Mesenchymal stem cell (in vitro differentiated cells and primary cell): ENCODE data around the gene CSK.

Experiments used
- DNase-seq: peaks from one replicate; pipeline ENCODE4 v3.0.0-alpha.2; 2013
- H2AFZ ChIP-seq: one replicate; pipeline ENCODE4 v1.6.1; 2013; ENCODE audit warnings: low read depth, mild to moderate bottlenecking, control low read depth, inconsistent platforms, low read length, moderate library complexity
- H2AK5ac ChIP-seq: 2 replicates; pipeline ENCODE4 v1.6.1; 2013; ENCODE audit warnings: low read length, moderate library complexity, mild to moderate bottlenecking, inconsistent platforms; ENCODE audit not compliant: severe bottlenecking
- H2BK120ac ChIP-seq: one replicate; pipeline ENCODE4 v1.6.1; 2013; ENCODE audit warnings: low read depth, mild to moderate bottlenecking, inconsistent platforms, low read length, moderate library complexity
- H2BK12ac ChIP-seq, 2 experiments: one replicate each; pipeline ENCODE4 v1.6.1; 2013; ENCODE audit warnings: inconsistent platforms in 2 of 2, low read length in 2 of 2, mild to moderate bottlenecking in 2 of 2, moderate library complexity in 2 of 2, control low read depth in 1 of 2
- H2BK15ac ChIP-seq: one replicate; pipeline ENCODE4 v1.6.1; 2013; ENCODE audit warnings: mild to moderate bottlenecking, low read depth, inconsistent platforms; ENCODE audit not compliant: poor library complexity, severe bottlenecking
- H2BK5ac ChIP-seq: 2 replicates; pipeline ENCODE4 v1.6.1; 2013; ENCODE audit warnings: low read depth, mild to moderate bottlenecking, low read length, control low read depth, inconsistent platforms; ENCODE audit not compliant: poor library complexity, severe bottlenecking
- H3K14ac ChIP-seq, 2 experiments: one replicate each; pipeline ENCODE4 v1.6.1; 2013; ENCODE audit warnings: inconsistent platforms in 2 of 2, low read length in 2 of 2, control low read depth in 1 of 2, mild to moderate bottlenecking in 1 of 2, moderate library complexity in 1 of 2
- H3K18ac ChIP-seq, 2 experiments: one replicate each; pipeline ENCODE4 v1.6.1; 2013; ENCODE audit warnings: inconsistent platforms in 2 of 2, low read length in 2 of 2, control low read depth in 1 of 2, low read depth in 1 of 2, mild to moderate bottlenecking in 1 of 2
- H3K23ac ChIP-seq, 2 experiments: one replicate each; pipeline ENCODE4 v1.6.1; 2013; ENCODE audit warnings: inconsistent platforms in 2 of 2, low read length in 2 of 2, mild to moderate bottlenecking in 2 of 2, moderate library complexity in 2 of 2, control low read depth in 1 of 2
- H3K27ac ChIP-seq: 2 replicates; pipeline ENCODE4 v1.5.1; 2013; ENCODE audit warnings: mild to moderate bottlenecking, moderate library complexity, low read length, control low read depth, inconsistent platforms; ENCODE audit not compliant: poor library complexity, severe bottlenecking
- H3K27me3 ChIP-seq, 2 experiments: 2 replicates each; pipeline versions ENCODE4 v1.6.1 to v1.7.0; 2013; ENCODE audit warnings: low read length in 2 of 2, mild to moderate bottlenecking in 2 of 2, moderate library complexity in 2 of 2, control low read depth in 1 of 2, inconsistent platforms in 1 of 2; ENCODE audit not compliant: control insufficient read depth in 1 of 2, insufficient read depth in 1 of 2
- H3K36me3 ChIP-seq, 2 experiments: 2 replicates each; pipeline versions ENCODE4 v1.6.1 to v1.7.0; 2013; ENCODE audit warnings: low read length in 2 of 2, control low read depth in 1 of 2, inconsistent platforms in 1 of 2, low read depth in 1 of 2, mild to moderate bottlenecking in 1 of 2; ENCODE audit not compliant: insufficient read depth in 2 of 2, control insufficient read depth in 1 of 2
- H3K4ac ChIP-seq, 2 experiments: one replicate each; pipeline ENCODE4 v1.6.1; 2013; ENCODE audit warnings: inconsistent platforms in 2 of 2, low read length in 2 of 2, mild to moderate bottlenecking in 2 of 2, moderate library complexity in 2 of 2, control low read depth in 1 of 2, low read depth in 1 of 2
- H3K4me1 ChIP-seq: 2 replicates; pipeline ENCODE4 v1.6.1; 2013; ENCODE audit warnings: low read depth, low read length, control low read depth; ENCODE audit not compliant: control insufficient read depth, insufficient read depth
- H3K4me2 ChIP-seq: 2 replicates; pipeline ENCODE4 v1.6.1; 2013; ENCODE audit warnings: low read length, mild to moderate bottlenecking, inconsistent platforms; ENCODE audit not compliant: poor library complexity, severe bottlenecking
- H3K4me3 ChIP-seq, 2 experiments: 2 replicates each; pipeline versions ENCODE4 v1.5.1 to v1.7.0; 2013; ENCODE audit warnings: low read length in 2 of 2, mild to moderate bottlenecking in 2 of 2, control low read depth in 1 of 2, low read depth in 1 of 2; ENCODE audit not compliant: insufficient read depth in 1 of 2
- H3K79me1 ChIP-seq: replicated peaks from 2 replicates; pipeline ENCODE4 v1.6.1; 2013; ENCODE audit warnings: mild to moderate bottlenecking, control low read depth, low read length, inconsistent platforms; ENCODE audit not compliant: poor library complexity, severe bottlenecking
- H3K9ac ChIP-seq: 2 replicates; pipeline ENCODE4 v1.7.0; 2013; ENCODE audit warnings: mild to moderate bottlenecking, low read length, moderate library complexity
- H3K9me3 ChIP-seq: 2 replicates; pipeline ENCODE4 v1.7.0; 2013; ENCODE audit warnings: mild to moderate bottlenecking, low read length; ENCODE audit not compliant: control insufficient read depth
- H4K8ac ChIP-seq: one replicate; pipeline ENCODE4 v1.6.1; 2013; ENCODE audit warnings: inconsistent platforms, mild to moderate bottlenecking, low read length, moderate library complexity
- H4K91ac ChIP-seq: one replicate; pipeline ENCODE4 v1.6.1; 2013; ENCODE audit warnings: mild to moderate bottlenecking, low read length, inconsistent platforms
- WGBS: methylation state at CpG from one replicate; pipeline ENCODE4 v1.1.7; 2013; ENCODE audit warnings: mixed read lengths; 5-methylcytosine and 5-hydroxymethylcytosine counted together

CSK gene

DNA sequence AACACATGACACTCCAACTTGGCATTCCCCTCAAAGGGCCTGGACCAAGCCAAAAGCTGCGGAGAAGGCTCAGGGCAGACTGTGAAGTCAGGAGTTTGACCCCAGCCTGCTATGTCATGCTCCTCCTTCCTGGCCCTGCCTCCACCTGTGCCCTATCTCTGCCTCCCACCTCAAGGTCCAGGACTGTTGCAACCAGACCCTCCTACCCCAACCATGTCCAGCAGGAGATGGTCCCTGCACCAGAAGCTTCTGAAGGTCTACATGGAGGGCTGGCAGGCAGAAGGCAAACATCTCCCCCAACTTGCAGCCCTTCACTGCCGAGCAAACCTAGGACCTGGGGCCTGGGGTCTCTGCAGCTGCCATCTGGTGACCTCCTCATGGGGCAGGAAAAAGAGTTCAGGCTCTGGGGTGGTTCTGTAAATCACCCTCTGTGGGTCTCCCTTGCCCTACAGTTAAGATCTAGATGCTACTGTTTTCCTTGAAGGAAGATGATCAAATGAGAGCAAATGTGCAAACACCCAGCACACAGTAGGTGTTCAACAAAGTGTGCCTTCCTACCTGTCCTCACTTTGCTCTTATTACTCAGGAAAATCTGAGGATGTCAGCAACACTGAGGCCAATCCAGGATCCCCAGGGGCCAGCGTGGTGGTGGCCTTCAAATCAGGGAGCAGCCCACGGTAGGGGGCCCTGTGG is 11.5 kb upstream of the CSK start:
- no peaks in the 10 kb centered on the region for H3K9me3 ChIP-seq
- H3K4me3 ChIP-seq: no peak overlapping the region
- no peak for DNase-seq
- H2BK15ac ChIP-seq: no peak overlapping the region
- H3K14ac ChIP-seq: no peak overlapping the region
- 57% methylated on average over 4 of the region's 4 CpGs for WGBS
- no peak overlapping the region for H2BK5ac ChIP-seq
- H3K9ac ChIP-seq: no peak overlapping the region
- no peak overlapping the region for H2BK12ac ChIP-seq
- H3K4me1 ChIP-seq: peaks cover 9% of the 10 kb centered on the region
- H4K91ac ChIP-seq: no peak overlapping the region
- H3K27ac ChIP-seq: no peak overlapping the region
- no peak overlapping the region for H2AK5ac ChIP-seq
- no peak overlapping the region for H3K4ac ChIP-seq
- no peaks in the 10 kb centered on the region for H3K79me1 ChIP-seq
- H3K36me3 ChIP-seq: no peaks in the 10 kb centered on the region
- no peak overlapping the region for H2BK120ac ChIP-seq
- H3K27me3 ChIP-seq: peaks cover 24 to 28% of the 10 kb centered on the region in 2 experiments
- no peak overlapping the region for H2AFZ ChIP-seq
- no peak overlapping the region for H3K4me2 ChIP-seq
- H3K18ac ChIP-seq: no peak overlapping the region
- H4K8ac ChIP-seq: no peak overlapping the region
- H3K23ac ChIP-seq: no peak overlapping the region

DNA sequence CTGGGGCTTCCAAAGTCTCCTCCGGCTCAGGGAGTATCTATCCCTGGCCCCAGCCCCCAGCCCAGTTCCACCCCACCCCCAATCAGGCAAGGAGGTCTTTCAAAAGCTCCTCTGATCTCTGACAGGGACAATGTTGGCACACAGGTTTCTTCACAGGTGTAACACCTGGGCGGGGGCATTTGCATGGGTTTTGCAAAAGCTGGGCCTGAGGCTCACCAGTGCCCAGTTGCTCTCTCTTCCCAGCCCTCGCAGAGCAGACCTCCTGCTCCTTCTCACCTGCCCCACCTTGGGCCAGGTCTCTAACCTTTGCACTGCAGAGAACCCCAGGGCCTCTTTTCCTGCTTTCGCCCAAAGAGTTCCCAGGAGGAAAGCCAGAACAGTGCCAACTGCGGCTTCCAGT is 8.6 kb upstream of the CSK start:
- H3K36me3 ChIP-seq: no peaks in the 10 kb centered on the region
- no peak overlapping the region for H3K4me2 ChIP-seq
- no peak overlapping the region for H3K9ac ChIP-seq
- no peak overlapping the region for H3K27ac ChIP-seq
- WGBS: 75% methylated on average over 5 of the region's 5 CpGs
- no peak overlapping the region for H3K4ac ChIP-seq
- H2BK15ac ChIP-seq: no peak overlapping the region
- no peak overlapping the region for H2BK120ac ChIP-seq
- no peak overlapping the region for H2BK12ac ChIP-seq
- no peak overlapping the region for H2BK5ac ChIP-seq
- no peak overlapping the region for H3K23ac ChIP-seq
- no peak overlapping the region for H4K8ac ChIP-seq
- H2AK5ac ChIP-seq: peak overlapping the region; percentile 10
- H3K27me3 ChIP-seq: peaks cover 13 to 15% of the 10 kb centered on the region in 2 experiments
- H4K91ac ChIP-seq: no peak overlapping the region
- no peak for DNase-seq
- no peak overlapping the region for H3K18ac ChIP-seq
- no peaks in the 10 kb centered on the region for H3K9me3 ChIP-seq
- no peak overlapping the region for H3K4me3 ChIP-seq
- H3K14ac ChIP-seq: no peak overlapping the region
- no peaks in the 10 kb centered on the region for H3K79me1 ChIP-seq
- peaks cover 22% of the 10 kb centered on the region for H3K4me1 ChIP-seq
- no peak overlapping the region for H2AFZ ChIP-seq

DNA sequence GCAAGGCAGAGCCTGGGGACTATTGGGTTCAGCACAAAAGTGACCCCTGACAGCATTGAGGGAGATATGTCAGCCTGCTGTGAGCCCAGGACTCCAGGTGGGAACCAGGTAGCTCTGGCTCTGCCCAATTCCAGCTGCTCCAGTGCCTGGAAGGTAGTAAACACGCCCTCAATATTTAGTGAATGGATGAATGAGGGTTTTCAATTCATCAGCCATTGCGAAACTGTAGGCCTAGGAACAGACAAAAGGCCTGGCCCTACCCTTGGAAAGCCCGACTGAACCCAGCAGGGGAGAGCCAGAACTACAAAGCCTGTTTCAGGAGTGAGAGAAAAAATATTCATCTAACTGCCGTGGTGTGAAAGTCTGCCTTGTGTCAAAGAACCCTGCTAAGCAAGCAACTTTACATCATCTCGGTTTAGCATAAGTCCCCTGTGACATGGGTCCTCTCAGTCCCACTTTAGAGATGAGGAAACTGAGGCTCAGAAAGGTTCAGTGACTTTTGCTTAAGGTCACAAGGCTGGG is 8.1 kb upstream of the CSK start:
- H3K9ac ChIP-seq: no peak overlapping the region
- no peak overlapping the region for H3K18ac ChIP-seq
- H3K27me3 ChIP-seq: peaks cover 13 to 15% of the 10 kb centered on the region in 2 experiments
- H3K36me3 ChIP-seq: no peaks in the 10 kb centered on the region
- H2BK15ac ChIP-seq: no peak overlapping the region
- no peaks in the 10 kb centered on the region for H3K79me1 ChIP-seq
- no peak overlapping the region for H4K8ac ChIP-seq
- H3K4ac ChIP-seq: no peak overlapping the region
- H3K4me3 ChIP-seq: no peak overlapping the region
- H2AFZ ChIP-seq: no peak overlapping the region
- no peak overlapping the region for H3K27ac ChIP-seq
- DNase-seq: no peak
- H3K23ac ChIP-seq: no peak overlapping the region
- no peaks in the 10 kb centered on the region for H3K9me3 ChIP-seq
- H2BK12ac ChIP-seq: no peak overlapping the region
- no peak overlapping the region for H3K4me2 ChIP-seq
- WGBS: 46% methylated on average over 5 of the region's 5 CpGs
- no peak overlapping the region for H2BK5ac ChIP-seq
- H3K4me1 ChIP-seq: peaks cover 21% of the 10 kb centered on the region
- H2BK120ac ChIP-seq: no peak overlapping the region
- no peak overlapping the region for H3K14ac ChIP-seq
- peak overlapping the region; percentile 10 for H2AK5ac ChIP-seq
- no peak overlapping the region for H4K91ac ChIP-seq

DNA sequence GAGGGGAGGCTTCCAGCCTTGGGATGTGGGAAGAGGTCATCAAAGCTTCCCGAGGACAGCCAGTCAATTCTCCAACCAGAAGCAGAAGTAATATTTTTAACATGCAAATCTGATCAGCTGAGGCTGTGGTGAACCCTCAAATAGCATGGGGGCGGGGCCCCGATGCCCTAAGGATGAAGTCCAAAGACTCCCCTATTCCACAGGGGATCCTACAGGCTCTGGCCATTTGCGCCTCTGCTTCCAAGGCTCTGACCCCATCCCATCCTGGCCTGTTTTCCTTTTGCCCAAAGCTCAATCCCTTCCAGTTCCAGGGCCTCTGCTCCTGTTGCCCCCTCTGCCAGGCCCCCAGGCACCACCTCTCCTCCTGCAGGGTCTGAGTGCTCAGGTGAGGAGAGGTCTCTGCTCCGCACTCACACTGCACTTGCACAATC is 6.7 kb upstream of the CSK start:
- peaks cover 6 to 7% of the 10 kb centered on the region in 2 experiments for H3K27me3 ChIP-seq
- 89% methylated on average over 5 of the region's 5 CpGs for WGBS
- H2AFZ ChIP-seq: no peak overlapping the region
- H2BK15ac ChIP-seq: no peak overlapping the region
- no peak overlapping the region for H2BK120ac ChIP-seq
- H3K79me1 ChIP-seq: no peaks in the 10 kb centered on the region
- H2AK5ac ChIP-seq: no peak overlapping the region
- H3K36me3 ChIP-seq: no peaks in the 10 kb centered on the region
- H3K23ac ChIP-seq: no peak overlapping the region
- H2BK12ac ChIP-seq: no peak overlapping the region
- H3K4me2 ChIP-seq: no peak overlapping the region
- peaks cover 21% of the 10 kb centered on the region for H3K4me1 ChIP-seq
- no peak overlapping the region for H3K18ac ChIP-seq
- H3K27ac ChIP-seq: no peak overlapping the region
- no peak overlapping the region for H4K8ac ChIP-seq
- no peaks in the 10 kb centered on the region for H3K9me3 ChIP-seq
- no peak for DNase-seq
- H3K9ac ChIP-seq: no peak overlapping the region
- no peak overlapping the region for H3K14ac ChIP-seq
- no peak overlapping the region for H3K4me3 ChIP-seq
- H3K4ac ChIP-seq: no peak overlapping the region
- H4K91ac ChIP-seq: no peak overlapping the region
- H2BK5ac ChIP-seq: no peak overlapping the region
